ENCODE results near the gene CSMD2. TPM values are rescaled to one million over a fixed set of nuclear protein-coding genes. Genes with fewer than 3 reads are reported as not detected.

The CSMD2 gene
- total RNA-seq, 1 donor from 2014 or later = 0.27 TPM

- H3K4me1 Mint-ChIP-seq (ENCODE audit: low read depth, unreplicated experiment) = no peaks in the 10 kb centered on the region
- no peak for DNase-seq
- H3K36me3 Mint-ChIP-seq (ENCODE audit: unreplicated experiment) = no peaks in the 10 kb centered on the region
- H3K4me3 Mint-ChIP-seq (ENCODE audit: unreplicated experiment) = no peak overlapping the region
- H3K27me3 Mint-ChIP-seq (ENCODE audit: unreplicated experiment) = no peaks in the 10 kb centered on the region
- H3K9me3 Mint-ChIP-seq (ENCODE audit: unreplicated experiment) = no peaks in the 10 kb centered on the region
- no peak overlapping the region for H3K27ac Mint-ChIP-seq (ENCODE audit: unreplicated experiment)
- no peak for TF ChIP-seq CTCF (IDR thresholded peaks at IDR 0.05; ENCODE audit: partially characterized antibody, unreplicated experiment)
These were observed 461.6 kb downstream of the CSMD2 start for GRCh38 chr1:33703464-33703863.

- Mint-ChIP-seq H3K27ac (ENCODE audit: unreplicated experiment) (no peak overlapping the region), H3K27me3 (ENCODE audit: unreplicated experiment) (no peaks in the 10 kb centered on the region), H3K4me1 (ENCODE audit: low read depth, unreplicated experiment) (no peaks in the 10 kb centered on the region), H3K36me3 (ENCODE audit: unreplicated experiment) (no peaks in the 10 kb centered on the region), H3K4me3 (ENCODE audit: unreplicated experiment) (no peak overlapping the region), H3K9me3 (ENCODE audit: unreplicated experiment) (no peaks in the 10 kb centered on the region)
- DNase-seq = no peak
- TF ChIP-seq CTCF (IDR thresholded peaks at IDR 0.05; ENCODE audit: partially characterized antibody, unreplicated experiment) = no peak
These were observed 466.5 kb downstream of the CSMD2 start for GRCh38 chr1:33698361-33699035.

- H3K27ac Mint-ChIP-seq (ENCODE audit: unreplicated experiment) = no peak overlapping the region
- H3K9me3 Mint-ChIP-seq (ENCODE audit: unreplicated experiment) = no peaks in the 10 kb centered on the region
- TF ChIP-seq CTCF (IDR thresholded peaks at IDR 0.05; ENCODE audit: partially characterized antibody, unreplicated experiment) = no peak
- no peak for DNase-seq
- H3K27me3 Mint-ChIP-seq (ENCODE audit: unreplicated experiment) = no peaks in the 10 kb centered on the region
- no peaks in the 10 kb centered on the region for H3K36me3 Mint-ChIP-seq (ENCODE audit: unreplicated experiment)
- no peaks in the 10 kb centered on the region for H3K4me1 Mint-ChIP-seq (ENCODE audit: low read depth, unreplicated experiment)
- H3K4me3 Mint-ChIP-seq (ENCODE audit: unreplicated experiment) = no peak overlapping the region
These were observed 467.2 kb downstream of the CSMD2 start for GRCh38 chr1:33697816-33698215.

- Mint-ChIP-seq H3K27ac (ENCODE audit: unreplicated experiment) (no peak overlapping the region), H3K36me3 (ENCODE audit: unreplicated experiment) (no peaks in the 10 kb centered on the region), H3K4me3 (ENCODE audit: unreplicated experiment) (no peak overlapping the region), H3K4me1 (ENCODE audit: low read depth, unreplicated experiment) (no peaks in the 10 kb centered on the region), H3K27me3 (ENCODE audit: unreplicated experiment) (no peaks in the 10 kb centered on the region), H3K9me3 (ENCODE audit: unreplicated experiment) (no peaks in the 10 kb centered on the region)
- TF ChIP-seq CTCF (IDR thresholded peaks at IDR 0.05; ENCODE audit: partially characterized antibody, unreplicated experiment) = no peak
- DNase-seq = no peak
These were observed 468.1 kb downstream of the CSMD2 start for GRCh38 chr1:33696962-33697361.

- H3K9me3 Mint-ChIP-seq (ENCODE audit: unreplicated experiment) = no peaks in the 10 kb centered on the region
- H3K4me3 Mint-ChIP-seq (ENCODE audit: unreplicated experiment) = no peak overlapping the region
- no peak for DNase-seq
- H3K27me3 Mint-ChIP-seq (ENCODE audit: unreplicated experiment) = no peaks in the 10 kb centered on the region
- TF ChIP-seq CTCF (IDR thresholded peaks at IDR 0.05; ENCODE audit: partially characterized antibody, unreplicated experiment) = no peak
- no peaks in the 10 kb centered on the region for H3K4me1 Mint-ChIP-seq (ENCODE audit: low read depth, unreplicated experiment)
- H3K36me3 Mint-ChIP-seq (ENCODE audit: unreplicated experiment) = no peaks in the 10 kb centered on the region
- no peak overlapping the region for H3K27ac Mint-ChIP-seq (ENCODE audit: unreplicated experiment)
These were observed 468.7 kb downstream of the CSMD2 start for GRCh38 chr1:33696311-33696710.

Data from glutamatergic neuron (in vitro differentiated cells).